Chondrocyte (in vitro differentiated cells): ENCODE data around the gene CABLES1. TPM values are rescaled to one million over a fixed set of nuclear protein-coding genes. Genes with fewer than 3 reads are reported as not detected.

Experiments
- DNase-seq: peaks from one replicate; pipeline ENCODE4 v3.0.0; 2021; ENCODE audit warnings: mixed read lengths, low spot score
- H3K27ac Mint-ChIP-seq: one replicate; pipeline ENCODE4 v1.8.0; 2021; ENCODE audit warnings: mild to moderate bottlenecking, moderate library complexity, mixed read lengths; ENCODE audit not compliant: unreplicated experiment
- H3K27me3 Mint-ChIP-seq: 2 replicates; pipeline ENCODE4 v1.8.0; 2021; ENCODE audit warnings: low read depth, mixed read lengths
- H3K36me3 Mint-ChIP-seq: 2 replicates; pipeline ENCODE4 v1.8.0; 2021; ENCODE audit warnings: low read depth, mixed read lengths
- H3K4me1 Mint-ChIP-seq: 2 replicates; pipeline ENCODE4 v1.8.0; 2021; ENCODE audit warnings: low read depth, mild to moderate bottlenecking, mixed read lengths
- H3K4me3 Mint-ChIP-seq: one replicate; pipeline ENCODE4 v1.8.0; 2021; ENCODE audit warnings: mild to moderate bottlenecking, moderate library complexity, mixed read lengths; ENCODE audit not compliant: unreplicated experiment
- H3K9me3 Mint-ChIP-seq: 2 replicates; pipeline ENCODE4 v1.8.0; 2021; ENCODE audit warnings: low read depth, mixed read lengths
- CTCF ChIP-seq: fragments of 200-600 bp; sonication (generic); IDR thresholded peaks from 2 replicates; pipeline ENCODE4 v1.5.0; 2021; ENCODE audit warnings: antibody characterized with exemption, mild to moderate bottlenecking, moderate library complexity
- total RNA-seq: library from RNA; stranded (reverse); gene quantifications from 3 replicates; pipeline ENCODE4 v1.2.1, GENCODE V29; 2021

CABLES1 gene
- total RNA-seq, 1 donor from 2014 or later, result 29.3 TPM

- H3K27me3 Mint-ChIP-seq, result no peaks in the 10 kb centered on the region
- H3K4me3 Mint-ChIP-seq, result no peak overlapping the region
- peaks cover 11% of the 10 kb centered on the region for H3K9me3 Mint-ChIP-seq
- H3K36me3 Mint-ChIP-seq, result peaks cover 37% of the 10 kb centered on the region
- H3K27ac Mint-ChIP-seq, result no peak overlapping the region
- peaks cover 22% of the 10 kb centered on the region for H3K4me1 Mint-ChIP-seq
- no peak for DNase-seq
- no peak for TF ChIP-seq CTCF
Measured at GRCh38 chr18:23208600-23208999, 73.3 kb downstream of the CABLES1 start.

GRCh38 chr18:23209031-23209430, 73.7 kb downstream of the CABLES1 start:
- H3K36me3 Mint-ChIP-seq, result peaks cover 37% of the 10 kb centered on the region
- no peaks in the 10 kb centered on the region for H3K27me3 Mint-ChIP-seq
- peaks cover 22% of the 10 kb centered on the region for H3K4me1 Mint-ChIP-seq
- no peak overlapping the region for H3K4me3 Mint-ChIP-seq
- no peak overlapping the region for H3K27ac Mint-ChIP-seq
- peaks cover 11% of the 10 kb centered on the region for H3K9me3 Mint-ChIP-seq
- TF ChIP-seq CTCF, result no peak
- DNase-seq, result no peak

GRCh38 chr18:23209796-23210195, 74.5 kb downstream of the CABLES1 start:
- Mint-ChIP-seq H3K27me3 (no peaks in the 10 kb centered on the region), H3K27ac (no peak overlapping the region), H3K4me1 (peaks cover 22% of the 10 kb centered on the region), H3K36me3 (peaks cover 41% of the 10 kb centered on the region), H3K9me3 (peaks cover 11% of the 10 kb centered on the region), H3K4me3 (no peak overlapping the region)
- TF ChIP-seq CTCF, result no peak
- no peak for DNase-seq

- H3K36me3 Mint-ChIP-seq, result peaks cover 46% of the 10 kb centered on the region
- no peak overlapping the region for H3K27ac Mint-ChIP-seq
- no peak for DNase-seq
- TF ChIP-seq CTCF, result no peak
- H3K9me3 Mint-ChIP-seq, result peaks cover 11% of the 10 kb centered on the region
- H3K4me1 Mint-ChIP-seq, result peaks cover 22% of the 10 kb centered on the region
- H3K27me3 Mint-ChIP-seq, result no peaks in the 10 kb centered on the region
- H3K4me3 Mint-ChIP-seq, result no peak overlapping the region
Measured at GRCh38 chr18:23210526-23210925, 75.2 kb downstream of the CABLES1 start.

GRCh38 chr18:23211146-23211545, 75.9 kb downstream of the CABLES1 start:
- no peak for DNase-seq
- H3K36me3 Mint-ChIP-seq, result peaks cover 45% of the 10 kb centered on the region
- H3K27ac Mint-ChIP-seq, result no peak overlapping the region
- H3K27me3 Mint-ChIP-seq, result no peaks in the 10 kb centered on the region
- H3K9me3 Mint-ChIP-seq, result peaks cover 11% of the 10 kb centered on the region
- TF ChIP-seq CTCF, result no peak
- peaks cover 22% of the 10 kb centered on the region for H3K4me1 Mint-ChIP-seq
- no peak overlapping the region for H3K4me3 Mint-ChIP-seq
